HepG2 (cell line): ENCODE data around the gene AGAP6. TPM values are rescaled to one million over a fixed set of nuclear protein-coding genes. Genes with fewer than 3 reads are reported as not detected.
"Not testable (repeated sequence)": the region's sequence is repeated elsewhere in the genome, so short reads cannot be mapped to it uniquely, and the experiment has no call there.

Source experiments
- ATAC-seq: fragments of 200-7000 bp; cut with Tn5 transposase; 3 replicates; pipeline ENCODE4 v1.9.1; 2020; ENCODE audit warnings: mild to moderate bottlenecking, moderate library complexity
- BruUV-seq: library from RNA; stranded (reverse); fragments of 400-500 nt; replicated peaks from 2 replicates; lab custom pipeline; 2021; lab: Mats Ljungman, UMichigan
- CTCF ChIA-PET: fragments of 300-600 bp; formaldehyde crosslinking; extraction: SDS; loops from one replicate; lab custom pipeline; 2021; ENCODE audit warnings: low total read pairs, inconsistent platforms, low intra/inter-chr PET ratio; lab: Yijun Ruan, JAX
- POLR2A ChIA-PET: fragments of 350-600 bp; sonication (Branson Sonifier 250); formaldehyde crosslinking; loops from one replicate; lab custom pipeline; 2020; ENCODE audit warnings: antibody characterized with exemption, inconsistent platforms; lab: Yijun Ruan, JAX
- DNase-seq: peaks from one replicate; pipeline ENCODE4 v3.0.0-alpha.2; 2015; ENCODE audit warnings: low spot score
- FAIRE-seq: peaks from 3 replicates; lab custom pipeline; 2011; peaks lifted over from hg19 to GRCh38; lab: Jason Lieb, UNC
- H2AFZ ChIP-seq: one replicate; pipeline ENCODE4 v1.6.1; 2011; ENCODE audit warnings: low read length, inconsistent platforms
- H3K27ac ChIP-seq: fragments of 300-600 bp; 3 replicates; pipeline ENCODE4 v1.8.0; 2011; ENCODE audit warnings: mixed run types, mild to moderate bottlenecking, mixed read lengths, low read length, inconsistent platforms; ENCODE audit not compliant: insufficient read depth; ENCODE audit errors: extremely low read length
- H3K27me3 ChIP-seq, 2 experiments: fragments of 200-600 bp in 1 of 2; 2 replicates in 1 of 2; 3 replicates in 1 of 2; pipeline versions ENCODE4 v1.6.0 to v1.8.0; 2011; ENCODE audit warnings: low read length in 2 of 2, mild to moderate bottlenecking in 2 of 2, moderate library complexity in 2 of 2, inconsistent platforms in 1 of 2; ENCODE audit not compliant: insufficient read depth in 2 of 2, control insufficient read depth in 1 of 2
- H3K36me3 ChIP-seq, 2 experiments: fragments of 200-600 bp in 1 of 2; replicated peaks in 1 of 2; 2 replicates in 1 of 2; 3 replicates in 1 of 2; pipeline versions ENCODE4 v1.5.1 to v1.8.0; 2011; ENCODE audit warnings: low read length in 2 of 2, inconsistent platforms in 1 of 2; ENCODE audit not compliant: insufficient read depth in 2 of 2, control insufficient read depth in 1 of 2
- H3K4me1 ChIP-seq: 2 replicates; pipeline ENCODE4 v1.5.1; 2012; ENCODE audit warnings: low read length, inconsistent platforms; ENCODE audit not compliant: insufficient read depth
- H3K4me2 ChIP-seq: 2 replicates; pipeline ENCODE4 v1.6.0; 2011; ENCODE audit warnings: low read depth, low read length, inconsistent platforms
- H3K4me3 ChIP-seq, 3 experiments: fragments of 200-600 bp in 1 of 3; sonication (generic), shearing (Covaris generic) in 1 of 3; replicated peaks in 1 of 3; 2 replicates each; pipeline ENCODE4 v1.5.1; 2011 to 2016; ENCODE audit warnings: low read length in 3 of 3, inconsistent platforms in 2 of 3, low read depth in 2 of 3, mild to moderate bottlenecking in 2 of 3, control low read depth in 1 of 3, mixed read lengths in 1 of 3; ENCODE audit not compliant: insufficient read depth in 1 of 3
- H3K79me2 ChIP-seq: one replicate; pipeline ENCODE4 v1.6.1; 2011; ENCODE audit warnings: low read length, inconsistent platforms; ENCODE audit not compliant: insufficient read depth
- H3K9ac ChIP-seq: 2 replicates; pipeline ENCODE4 v1.6.0; 2011; ENCODE audit warnings: mild to moderate bottlenecking, low read depth, low read length, inconsistent platforms; ENCODE audit not compliant: insufficient read depth
- H3K9me3 ChIP-seq: 2 replicates; pipeline ENCODE4 v1.5.1; 2012; ENCODE audit warnings: mild to moderate bottlenecking, low read length
- H4K20me1 ChIP-seq: 2 replicates; pipeline ENCODE4 v1.6.0; 2011; ENCODE audit warnings: inconsistent platforms, mild to moderate bottlenecking, low read length, moderate library complexity; ENCODE audit not compliant: insufficient read depth
- HNF4A ChIP-seq: sonication (generic); formaldehyde crosslinking; IDR thresholded peaks from 2 replicates; pipeline ENCODE4 v1.4.0; 2020; ENCODE audit warnings: missing genetic modification reagents
- HNRNPL ChIP-seq: fragments of 200-400 bp; formaldehyde crosslinking; IDR thresholded peaks from 2 replicates; pipeline ENCODE4 v1.6.1; 2017; ENCODE audit warnings: mild to moderate bottlenecking, low read depth, low read length
- ZBTB7A ChIP-seq: sonication (generic); formaldehyde crosslinking; IDR thresholded peaks from 2 replicates; pipeline ENCODE4 v1.8.0; 2022; ENCODE audit warnings: mild to moderate bottlenecking, missing genetic modification reagents
- ZNF556 ChIP-seq: sonication (generic); formaldehyde crosslinking; IDR thresholded peaks from 2 replicates; pipeline ENCODE4 v1.4.0; 2020; ENCODE audit warnings: mild to moderate bottlenecking, missing genetic modification reagents, borderline replicate concordance
- WGBS: methylation state at CpG from one replicate; pipeline ENCODE4 v1.1.6; 2017; ENCODE audit warnings: low lambda C conversion rate; 5-methylcytosine and 5-hydroxymethylcytosine counted together
- in situ Hi-C: cut with HindIII; loops from 2 replicates; pipeline ENCODE4 v1.10.0; 2017; ENCODE audit warnings: low pct_unique_long_range_greater_than_20kb; ENCODE audit not compliant: extremely low pct_ligation_motif_present
- intact Hi-C: fragments of 100-400 bp; cut with micrococcal nuclease; formaldehyde crosslinking; loops from one replicate; pipeline ENCODE4 v1.10.0; 2022; ENCODE audit not compliant: unreplicated experiment
- polyA plus RNA-seq, 8 experiments: library from polyadenylated mRNA; depleted of rRNA in 3 of 8; stranded (reverse) in 7 of 8; unstranded in 1 of 8; fragments of >200 nt; fragmentation: Illumina TruSeq in 4 of 8; extraction: Trizol in 4 of 8; gene quantifications; 2 replicates each; pipeline versions ENCODE4 v1.2.1 to v1.2.3, GENCODE V29; 2011 to 2016; ENCODE audit warnings: low read depth in 4 of 8, missing spikeins in 1 of 8, mixed read lengths in 1 of 8; ENCODE audit not compliant: insufficient read depth in 1 of 8
- total RNA-seq, 5 experiments: library from RNA; depleted of rRNA; stranded (reverse); fragments of >200 nt; fragmentation: Illumina TruSeq; extraction: Trizol; gene quantifications; 2 replicates each; pipeline ENCODE4 v1.2.3, GENCODE V29; 2016; ENCODE audit warnings: low read depth in 1 of 5

Gene AGAP6
- total and polyA plus RNA-seq, 2 of the 13 experiments (the other 11 are each of a cell fraction or from before 2014, with no cell fraction given), result 7.7 to 19.5 TPM

GRCh38 chr10:50021646-50022045 lies 33.4 kb downstream of the AGAP6 start:
- Histone ChIP-seq H3K9ac (0 out of 2 replicates have a peak overlapping the region, but pooled peaks have one; percentile 8), H3K27me3 (peaks cover 1 to 7% of the 10 kb centered on the region in 2 experiments; a peak in 3 of 5 replicates), H3K4me3 (peak overlapping the region in 1 of 3 experiments; percentile 48; a peak in 1 of 6 replicates), H3K4me1 (peaks cover 8% of the 10 kb centered on the region), H3K79me2 (no peaks in the 10 kb centered on the region), H3K4me2 (peak overlapping the region; percentile 42; the same call in 1 of the 2 replicates), H4K20me1 (no peaks in the 10 kb centered on the region), H2AFZ (no peak overlapping the region), H3K36me3 (no peaks in the 10 kb centered on the region), H3K27ac (no peak overlapping the region)
- BruUV-seq, result no TSS peak
- ATAC-seq, result peak; percentile 53
- DNase-seq, result no peak
- intact Hi-C loops, result no loop called here
- POLR2A ChIA-PET, result no interaction called here
- CTCF ChIA-PET, result no interaction called here
- TF ChIP-seq ZNF556 (CRISPR knock-in tag), result no peak
- TF ChIP-seq ZBTB7A (CRISPR knock-in tag), result 0 out of 2 replicates have a peak, but pooled peaks have one; percentile 44
- TF ChIP-seq HNF4A (CRISPR knock-in tag), result 0 out of 2 replicates have a peak, but pooled peaks have one; percentile 7
- TF ChIP-seq, all 625 proteins: peak for 2
- no peaks in the 10 kb centered on the region for H3K9me3 ChIP-seq
- FAIRE-seq, result no peak
- 69% methylated on average over 2 of the region's 3 CpGs for WGBS
- in situ Hi-C loops, result no loop called here

- 50% methylated on average over 28 of the region's 37 CpGs for WGBS
- H3K4me3 ChIP-seq, BruUV-seq, H3K27ac ChIP-seq: not testable (repeated sequence)
- peak; percentile 69 for ATAC-seq
- 0 out of 2 replicates have a peak overlapping the region, but pooled peaks have one; percentile 7 for H3K4me2 ChIP-seq
- 0 out of 2 replicates have a peak, but pooled peaks have one; percentile 57 for TF ChIP-seq HNRNPL
- TF ChIP-seq, all 625 proteins: peak for 1; not testable (repeated sequence) for 624
- FAIRE-seq, H3K27me3 ChIP-seq, H4K20me1 ChIP-seq, CTCF ChIA-PET, DNase-seq, H3K4me1 ChIP-seq, H3K36me3 ChIP-seq, H3K9me3 ChIP-seq, POLR2A ChIA-PET, in situ Hi-C loops, H3K79me2 ChIP-seq, H2AFZ ChIP-seq, H3K9ac ChIP-seq, intact Hi-C loops: not testable (repeated sequence)
Measured at GRCh38 chr10:50024716-50025383, 36.6 kb downstream of the AGAP6 start.
